ENCODE results near the gene ARL4C. TPM values are rescaled to one million over a fixed set of nuclear protein-coding genes. Genes with fewer than 3 reads are reported as not detected.

ARL4C gene
- total and polyA plus RNA-seq, 2 of the 8 experiments (the other 6 are each of a cell fraction or from before 2014, with no cell fraction given): 7.0 to 16.9 TPM

DNA sequence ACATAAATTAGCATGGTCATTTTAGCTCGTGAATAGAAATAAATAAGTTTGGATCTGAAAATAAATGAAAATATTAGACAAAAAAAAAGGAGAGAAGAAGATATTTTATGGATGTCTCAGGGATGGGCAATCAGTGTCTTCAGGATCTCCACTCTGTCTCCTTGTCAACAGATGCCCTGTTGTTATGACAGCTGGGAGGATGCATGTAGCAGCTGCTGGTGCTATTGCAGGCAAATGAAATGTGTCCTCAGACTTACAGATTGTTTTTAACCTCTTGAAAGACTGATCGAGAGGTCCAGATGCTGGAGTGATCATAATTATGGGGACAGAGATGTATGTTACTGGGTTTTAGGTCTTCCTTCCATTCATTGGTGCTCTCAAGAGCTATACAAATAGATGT lies 24.7 kb upstream of the ARL4C start:
- H2BK120ac ChIP-seq (replicated peaks; ENCODE audit: low read depth, low read length): no peak overlapping the region
- H4K5ac ChIP-seq (ENCODE audit: insufficient read length, low read depth, low read length): no peak overlapping the region
- no peaks in the 10 kb centered on the region for H3K23me2 ChIP-seq (ENCODE audit: low read depth, low read length)
- H4K8ac ChIP-seq (ENCODE audit: extremely low read depth, insufficient read depth, low read length): no peak overlapping the region
- no peak overlapping the region for H2BK5ac ChIP-seq (ENCODE audit: low read depth, low read length)
- DNase-seq (ENCODE audit: low read depth in 1 of 2, low spot score in 2 of 2) (no peak), FAIRE-seq (no peak)
- no peaks in the 10 kb centered on the region for H3K36me3 ChIP-seq (ENCODE audit: control insufficient read depth in 2 of 4, insufficient read depth in 4 of 4, low read length in 3 of 4)
- no peak overlapping the region for H3K4me3 ChIP-seq (ENCODE audit: extremely low read depth in 1 of 4, insufficient read depth in 2 of 4, low read depth in 3 of 4, low read length in 4 of 4)
- H3K27ac ChIP-seq (ENCODE audit: low read depth, low read length): no peak overlapping the region
- no peak overlapping the region for H2BK20ac ChIP-seq (ENCODE audit: low read length)
- POLR2A ChIA-PET (ENCODE audit: partially characterized antibody): no interaction called here
- H3K14ac ChIP-seq (ENCODE audit: insufficient read length): no peak overlapping the region
- H2AFZ ChIP-seq (ENCODE audit: low read length): no peak overlapping the region
- CTCF ChIA-PET (ENCODE audit: partially characterized antibody): interaction anchor here (0.9 to 2.1 kb wide), 3 partner anchors 23 to 391 kb away, joined by 3 to 8 read pairs (median 4); no protein-coding TSS in a partner anchor
- no peak overlapping the region for H3K9ac ChIP-seq (replicated peaks in 1 of 4; ENCODE audit: extremely low read depth in 1 of 4, low read depth in 3 of 4, low read length in 3 of 4)
- H2AK5ac ChIP-seq (ENCODE audit: low read depth, low read length): no peak overlapping the region
- H3K4me2 ChIP-seq (ENCODE audit: insufficient read depth in 1 of 2, low read depth in 2 of 2, low read length in 2 of 2): no peak overlapping the region
- H3K9me3 ChIP-seq (ENCODE audit: insufficient read depth in 2 of 2, low read depth in 1 of 2, low read length in 1 of 2): 0 out of 4 replicates have a peak, but pooled peaks cover 0 to 5% of the 10 kb centered on the region in 2 experiments
- no peak overlapping the region for H2BK12ac ChIP-seq (ENCODE audit: low read depth, low read length)
- no peaks in the 10 kb centered on the region for H3K79me2 ChIP-seq (ENCODE audit: control insufficient read depth in 1 of 2, insufficient read depth in 2 of 2, low read length in 2 of 2)
- no peak overlapping the region for H3K4ac ChIP-seq (replicated peaks; ENCODE audit: insufficient read length, low read depth, low read length)
- H3K27me3 ChIP-seq (replicated peaks in 1 of 4; ENCODE audit: control insufficient read depth in 3 of 4, extremely low read depth in 1 of 4, insufficient read depth in 3 of 4, low read length in 3 of 4): no peaks in the 10 kb centered on the region
- TF ChIP-seq RNF2 (IDR thresholded peaks at IDR 0.05; ENCODE audit: borderline replicate concordance, low read depth, low read length, missing control alignments, poor library complexity, severe bottlenecking): no peak
- no peak for TF ChIP-seq CBX5 (IDR thresholded peaks at IDR 0.05; ENCODE audit: low read depth, low read length)
- no peak for TF ChIP-seq SIN3A (conservative IDR thresholded peaks at IDR 0.05 in 1 of 2, IDR thresholded peaks at IDR 0.05 in 1 of 2; ENCODE audit: low read depth in 1 of 2, low read length in 2 of 2)
- H4K91ac ChIP-seq (replicated peaks; ENCODE audit: insufficient read length, low read length): no peak overlapping the region
- H3K18ac ChIP-seq (ENCODE audit: extremely low read depth, low read length): no peak overlapping the region
- H3K4me1 ChIP-seq (replicated peaks in 1 of 4; ENCODE audit: control insufficient read depth in 3 of 4, insufficient read depth in 4 of 4, low read length in 3 of 4): no peaks in the 10 kb centered on the region
- no peak overlapping the region for H2BK15ac ChIP-seq (ENCODE audit: low read length)
- 88% methylated on average over 2 of the region's 2 CpGs; no CpG with 5 or more reads in 1 of the 2 experiments for WGBS, 2 experiments (ENCODE audit: extremely low coverage in 1 of 2, insufficient coverage in 1 of 2, insufficient read length in 1 of 2, insufficient replicate concordance in 2 of 2, low coverage in 1 of 2, low lambda C conversion rate in 2 of 2, missing lambda C conversion rate in 1 of 2)
- no peaks in the 10 kb centered on the region for H4K20me1 ChIP-seq (replicated peaks in 1 of 2; ENCODE audit: control insufficient read depth in 1 of 2, insufficient read depth in 2 of 2, low read length in 2 of 2)
- H3K56ac ChIP-seq (replicated peaks; ENCODE audit: insufficient read length, low read depth, low read length): no peak overlapping the region
- no peaks in the 10 kb centered on the region for H3K79me1 ChIP-seq (ENCODE audit: low read depth, low read length)
- H3K23ac ChIP-seq (ENCODE audit: insufficient read length): no peak overlapping the region
